Pancreas (tissue), 10 donors: ENCODE measurements around the gene RTN4. TPM values are rescaled to one million over a fixed set of nuclear protein-coding genes. Genes with fewer than 3 reads are reported as not detected.

ENCODE experiments used
- ATAC-seq, 4 donors: fragments of 200-7000 bp; cut with Tn5 transposase; one replicate each; pipeline versions ENCODE4 v1.8.0 to v1.9.1; 2020; ENCODE audit warnings: mild to moderate bottlenecking in 4 of 4, moderate library complexity in 4 of 4
- DNase-seq, 6 donors: peaks; one replicate each; pipeline ENCODE4 v3.0.0-alpha.2; 2020
- FAIRE-seq: peaks from 2 replicates; lab custom pipeline; 2012; peaks lifted over from hg19 to GRCh38; lab: Jason Lieb, UNC
- H3K27ac ChIP-seq, 4 donors: fragments of 200-600 bp; sonication (generic); 1 replicate in 3 of 4; 2 replicates in 1 of 4; pipeline versions ENCODE4 v1.5.0 to v1.8.0; 2020
- H3K27me3 ChIP-seq, 4 donors: fragments of 200-600 bp; one replicate each; pipeline ENCODE4 v1.8.0; 2021
- H3K36me3 ChIP-seq, 3 donors: fragments of 200-600 bp; sonication (generic) in 1 of 3; one replicate each; pipeline versions ENCODE4 v1.5.0 to v1.8.0; 2020 to 2021
- H3K4me1 ChIP-seq, 3 donors: fragments of 200-600 bp; one replicate each; pipeline ENCODE4 v1.8.0; 2021
- H3K4me3 ChIP-seq, 4 donors: fragments of 200-600 bp; sonication (generic) in 2 of 4; one replicate each; pipeline versions ENCODE4 v1.5.0 to v1.8.0; 2020 to 2021
- H3K9me3 ChIP-seq, 4 donors: fragments of 200-600 bp; one replicate each; pipeline ENCODE4 v1.8.0; 2021
- CTCF ChIP-seq, 4 donors: fragments of 200-600 bp; sonication (generic) in 3 of 4; IDR thresholded peaks; one replicate each; pipeline versions ENCODE4 v1.5.0 to v1.8.0; 2021; ENCODE audit warnings: antibody characterized with exemption in 4 of 4
- WGBS, 2 donors: extraction: QIAGEN DNeasy Blood & Tissue Kit; methylation state at CpG; one replicate each; pipeline ENCODE4 v1.1.7; 2013; 5-methylcytosine and 5-hydroxymethylcytosine counted together
- intact Hi-C, 3 donors: fragments of 100-400 bp; cut with DNase I; formaldehyde crosslinking; loops; one replicate each; pipeline versions ENCODE4 v1.11.1 to v1.14.2; 2022
- polyA plus RNA-seq, 2 donors: library from polyadenylated mRNA; stranded (reverse); fragments of 200-250 nt; gene quantifications; one replicate each; pipeline ENCODE4 v1.2.3, GENCODE V29; 2013
- total RNA-seq, 6 donors: library from RNA; stranded (reverse); fragmentation: NEBNext Ultra II Directional in 4 of 6; extraction: Animal tissue kit (Norgen Biotek cat#: 25700) in 4 of 6; gene quantifications; one replicate each; pipeline versions ENCODE4 v1.2.1 to v1.2.4, GENCODE V29; 2021 to 2023
- donor health status: healthy with polysubstance abuse.
- donor health status: DM: no; HTN: no; CAD: no; lungs with moderate emphysema.
- donor health status: DM: no; HTN: no; CAD: no.
- donor health status: control.
- donor health status: control.
- donor health status: Bipolar disorder and iron deficiency.
- donor health status: DM: yes; HTN: yes; CAD: no.
- donor health status: DM: no; HTN: no; CAD: no.
- donor health status: DM: no; HTN: no; CAD: no.
- donor health status: DM: yes; HTN: yes; CAD: no.

The RTN4 gene
- total and polyA plus RNA-seq, 8 donors: 38.3 to 105 (median 77.3) TPM

- DNase-seq: no peak
Observed at GRCh38 chr2:55033076-55033742, 17.0 kb downstream of the RTN4 start.

DNA sequence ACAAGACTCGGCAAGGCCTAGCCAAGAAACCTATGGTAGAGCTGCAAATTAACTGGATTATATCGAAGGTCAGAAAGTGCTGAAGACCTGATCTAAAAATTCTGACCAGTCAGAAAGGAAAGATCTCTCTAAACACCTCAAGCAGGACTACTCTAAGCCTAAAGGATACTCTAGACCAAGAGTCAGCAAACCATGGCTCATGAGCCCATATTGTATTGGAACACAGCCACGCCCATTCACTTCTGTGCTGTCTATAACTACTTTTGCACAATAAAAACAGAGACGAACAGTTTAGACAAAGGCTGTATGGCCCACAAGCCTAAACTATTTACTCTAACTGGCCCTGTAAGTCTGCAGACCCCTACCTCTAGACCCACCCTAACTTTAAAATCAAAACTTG is 18.7 kb downstream of the RTN4 start:
- ATAC-seq: no peak
- Histone ChIP-seq H3K27ac (no peak overlapping the region), H3K9me3 (no peaks in the 10 kb centered on the region), H3K36me3 (no peaks in the 10 kb centered on the region), H3K4me1 (peaks cover 0 to 14% (median 9%) of the 10 kb centered on the region in 3 donors), H3K27me3 (no peaks in the 10 kb centered on the region), H3K4me3 (no peak overlapping the region)
- FAIRE-seq: no peak
- DNase-seq: no peak
- intact Hi-C loops: no loop called here
- WGBS, 2 donors: 94 to 96% methylated on average over 4 of the region's 4 CpGs
- no peak for TF ChIP-seq CTCF (IDR thresholded peaks at IDR 0.05)

More at GRCh38 chr2:55033076-55033742, 17.0 kb downstream of the RTN4 start:
- WGBS, 2 donors: 92 to 94% methylated on average over 5 of the region's 5 CpGs
- H3K27me3 ChIP-seq: no peaks in the 10 kb centered on the region
- no peaks in the 10 kb centered on the region for H3K36me3 ChIP-seq
- no peak overlapping the region for H3K27ac ChIP-seq
- ATAC-seq (peak in 1 of 4 donors; percentile 21), FAIRE-seq (no peak)
- no peaks in the 10 kb centered on the region for H3K9me3 ChIP-seq
- intact Hi-C loops: no loop called here
- H3K4me1 ChIP-seq: peaks cover 0 to 9% (median 9%) of the 10 kb centered on the region in 3 donors
- H3K4me3 ChIP-seq: no peak overlapping the region
- no peak for TF ChIP-seq CTCF (IDR thresholded peaks at IDR 0.05)

DNA sequence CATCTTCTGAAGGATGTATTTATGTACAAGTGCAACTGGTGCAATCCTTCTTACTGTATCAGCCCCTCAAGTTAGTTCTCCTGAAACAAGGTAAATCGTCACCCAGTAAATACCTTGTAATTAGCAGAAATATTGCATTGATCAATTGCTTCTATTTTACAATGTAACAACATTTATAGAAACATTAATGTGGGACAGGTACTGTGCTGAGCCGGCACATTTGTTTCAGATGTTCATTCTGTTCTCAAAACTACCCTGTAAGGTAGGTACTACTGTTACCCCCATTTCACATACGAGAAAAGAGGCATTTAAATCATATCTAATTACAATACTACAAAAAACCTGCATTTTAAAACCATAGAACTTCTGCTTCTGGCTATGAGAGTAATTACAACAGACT is 19.5 kb downstream of the RTN4 start:
- 89 to 93% methylated on average over 3 of the region's 3 CpGs for WGBS, 2 donors
- H3K36me3 ChIP-seq: no peaks in the 10 kb centered on the region
- FAIRE-seq (no peak), ATAC-seq (no peak), DNase-seq (no peak)
- H3K27ac ChIP-seq: no peak overlapping the region
- H3K4me1 ChIP-seq: peaks cover 0 to 14% (median 9%) of the 10 kb centered on the region in 3 donors
- intact Hi-C loops: no loop called here
- no peak overlapping the region for H3K4me3 ChIP-seq
- no peaks in the 10 kb centered on the region for H3K27me3 ChIP-seq
- no peaks in the 10 kb centered on the region for H3K9me3 ChIP-seq
- no peak for TF ChIP-seq CTCF (IDR thresholded peaks at IDR 0.05)

DNA sequence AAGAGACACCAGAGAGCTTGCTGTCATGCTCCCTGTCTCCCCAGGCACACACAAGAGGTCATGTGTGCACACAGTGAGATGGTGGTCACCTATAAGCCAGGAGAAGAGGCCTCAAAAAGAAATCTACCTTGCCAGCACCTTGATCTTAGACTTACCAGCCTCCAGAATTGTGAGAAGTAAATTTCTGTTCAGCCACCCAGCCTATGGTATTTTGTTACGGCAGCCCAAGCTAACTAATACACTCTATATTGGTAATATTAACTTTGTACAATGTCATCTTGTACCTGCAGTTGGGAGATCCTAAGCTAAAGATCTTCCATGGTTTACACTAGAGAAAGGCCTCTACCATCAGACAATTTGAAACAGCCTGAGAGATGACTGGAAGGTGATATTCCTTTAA is 21.2 kb downstream of the RTN4 start:
- no peak overlapping the region for H3K27ac ChIP-seq
- no peak overlapping the region for H3K4me3 ChIP-seq
- H3K27me3 ChIP-seq: no peaks in the 10 kb centered on the region
- DNase-seq (no peak), FAIRE-seq (no peak), ATAC-seq (no peak)
- 96 to 100% methylated on average over 1 of the region's 1 CpG for WGBS, 2 donors
- intact Hi-C loops: no loop called here
- TF ChIP-seq CTCF (IDR thresholded peaks at IDR 0.05): no peak
- no peaks in the 10 kb centered on the region for H3K36me3 ChIP-seq
- H3K9me3 ChIP-seq: no peaks in the 10 kb centered on the region
- peaks cover 9 to 14% (median 9%) of the 10 kb centered on the region in 3 donors for H3K4me1 ChIP-seq

DNA sequence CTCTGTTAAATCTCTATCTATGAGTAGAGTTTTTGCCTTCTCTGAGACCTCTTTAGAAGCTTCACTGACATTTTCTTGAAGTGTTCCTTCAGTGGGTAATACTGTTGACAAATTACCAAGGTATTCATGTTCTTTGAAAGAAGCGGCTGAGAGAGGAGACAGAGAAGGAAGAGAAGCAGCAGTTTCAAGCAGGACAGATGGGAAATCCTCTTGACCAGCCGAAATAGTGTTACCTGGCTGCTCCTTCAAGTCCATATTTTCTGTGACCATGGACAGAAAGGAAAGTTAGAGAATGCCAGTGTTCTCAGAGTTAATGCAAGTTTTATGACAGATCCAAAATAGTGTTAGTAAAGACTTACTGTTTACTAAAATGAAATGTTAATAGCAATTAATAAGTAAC is 23.0 kb downstream of the RTN4 start:
- intact Hi-C loops: no loop called here
- no peak for FAIRE-seq
- Histone ChIP-seq H3K27me3 (no peaks in the 10 kb centered on the region), H3K27ac (no peak overlapping the region), H3K4me1 (peaks cover 0 to 13% (median 9%) of the 10 kb centered on the region in 3 donors), H3K4me3 (no peak overlapping the region), H3K9me3 (no peaks in the 10 kb centered on the region), H3K36me3 (no peaks in the 10 kb centered on the region)
- 90 to 97% methylated on average over 2 of the region's 2 CpGs for WGBS, 2 donors
- no peak for TF ChIP-seq CTCF (IDR thresholded peaks at IDR 0.05)
- no peak for ATAC-seq
- DNase-seq: no peak
